HEK293 (cell line): ENCODE measurements around the gene FBXL4.

Experiments used
- CTCF ChIP-seq: fragments of 450-650 bp; formaldehyde crosslinking; IDR thresholded peaks from 2 replicates; pipeline ENCODE4 v1.5.1; 2016; ENCODE audit warnings: missing biosample characterization, missing genetic modification characterization
- GFI1B ChIP-seq: fragments of 450-650 bp; formaldehyde crosslinking; IDR thresholded peaks from 2 replicates; pipeline ENCODE4 v1.5.1; 2016; ENCODE audit warnings: missing biosample characterization, missing genetic modification characterization
- GLIS1 ChIP-seq: fragments of 450-650 bp; formaldehyde crosslinking; IDR thresholded peaks from 2 replicates; pipeline ENCODE4 v1.5.1; 2016; ENCODE audit warnings: missing biosample characterization, missing genetic modification characterization
- GLIS2 ChIP-seq: fragments of 450-650 bp; formaldehyde crosslinking; IDR thresholded peaks from 2 replicates; pipeline ENCODE4 v1.5.1; 2016; ENCODE audit warnings: missing biosample characterization, missing genetic modification characterization
- IKZF3 ChIP-seq: fragments of 450-650 bp; IDR thresholded peaks from 2 replicates; pipeline ENCODE4 v1.5.0; 2018; ENCODE audit warnings: missing biosample characterization, mild to moderate bottlenecking, missing genetic modification characterization, moderate library complexity
- KLF8 ChIP-seq: fragments of 450-650 bp; formaldehyde crosslinking; IDR thresholded peaks from 2 replicates; pipeline ENCODE4 v1.5.1; 2016; ENCODE audit warnings: missing biosample characterization, missing genetic modification characterization
- MZF1 ChIP-seq: fragments of 450-650 bp; formaldehyde crosslinking; IDR thresholded peaks from 2 replicates; pipeline ENCODE4 v1.5.1; 2017; ENCODE audit warnings: missing biosample characterization, missing genetic modification characterization, borderline replicate concordance
- WT1 ChIP-seq: fragments of 450-650 bp; formaldehyde crosslinking; IDR thresholded peaks from 2 replicates; pipeline ENCODE4 v1.5.1; 2016; ENCODE audit warnings: missing biosample characterization, missing genetic modification characterization
- ZBTB20 ChIP-seq: fragments of 450-650 bp; formaldehyde crosslinking; IDR thresholded peaks from 2 replicates; pipeline ENCODE4 v1.5.1; 2016; ENCODE audit warnings: missing biosample characterization, missing genetic modification characterization
- ZNF184 ChIP-seq: fragments of 450-650 bp; IDR thresholded peaks from 2 replicates; pipeline ENCODE4 v1.5.1; 2018; ENCODE audit warnings: missing biosample characterization, mild to moderate bottlenecking, missing genetic modification characterization
- ZNF266 ChIP-seq: fragments of 450-650 bp; formaldehyde crosslinking; IDR thresholded peaks from 2 replicates; pipeline ENCODE4 v1.5.1; 2016; ENCODE audit warnings: missing biosample characterization, missing genetic modification characterization, low read depth
- ZNF341 ChIP-seq: fragments of 450-650 bp; formaldehyde crosslinking; IDR thresholded peaks from 2 replicates; pipeline ENCODE4; 2016; ENCODE audit warnings: low read depth, missing biosample characterization, missing genetic modification characterization
- ZNF354C ChIP-seq: fragments of 450-650 bp; formaldehyde crosslinking; IDR thresholded peaks from 2 replicates; pipeline ENCODE4 v1.5.1; 2016; ENCODE audit warnings: missing biosample characterization, missing genetic modification characterization, low read depth, borderline replicate concordance
- ZNF366 ChIP-seq: fragments of 450-650 bp; formaldehyde crosslinking; conservative IDR thresholded peaks from 2 replicates; pipeline ENCODE4 v1.5.1; 2016; ENCODE audit warnings: missing biosample characterization, missing genetic modification characterization
- ZNF391 ChIP-seq: fragments of 450-650 bp; formaldehyde crosslinking; IDR thresholded peaks from 2 replicates; pipeline ENCODE4 v1.5.1; 2016; ENCODE audit warnings: low read depth, missing biosample characterization, missing genetic modification characterization, borderline replicate concordance
- ZNF416 ChIP-seq: fragments of 450-650 bp; formaldehyde crosslinking; IDR thresholded peaks from 2 replicates; pipeline ENCODE4 v1.5.1; 2016; ENCODE audit warnings: missing biosample characterization, missing genetic modification characterization
- ZNF501 ChIP-seq: fragments of 450-650 bp; formaldehyde crosslinking; IDR thresholded peaks from 2 replicates; pipeline ENCODE4 v1.5.1; 2016; ENCODE audit warnings: missing biosample characterization, missing genetic modification characterization
- ZNF596 ChIP-seq: fragments of 450-650 bp; IDR thresholded peaks from 2 replicates; pipeline ENCODE4 v1.5.0; 2018; ENCODE audit warnings: missing biosample characterization, mild to moderate bottlenecking, missing genetic modification characterization, moderate library complexity
- ZNF621 ChIP-seq: fragments of 450-650 bp; formaldehyde crosslinking; IDR thresholded peaks from 2 replicates; pipeline ENCODE4 v1.5.1; 2017; ENCODE audit warnings: missing biosample characterization, missing genetic modification characterization
- ZNF660 ChIP-seq: fragments of 450-650 bp; IDR thresholded peaks from 2 replicates; pipeline ENCODE4 v1.5.1; 2018; ENCODE audit warnings: missing biosample characterization, mild to moderate bottlenecking, missing genetic modification characterization
- ZNF670 ChIP-seq: fragments of 450-650 bp; formaldehyde crosslinking; IDR thresholded peaks from 2 replicates; pipeline ENCODE4 v1.5.1; 2016; ENCODE audit warnings: missing biosample characterization, missing genetic modification characterization, low read depth
- ZNF701 ChIP-seq: fragments of 450-650 bp; formaldehyde crosslinking; IDR thresholded peaks from 2 replicates; pipeline ENCODE4 v1.5.1; 2016; ENCODE audit warnings: missing biosample characterization, missing genetic modification characterization
- ZXDB ChIP-seq: fragments of 450-650 bp; formaldehyde crosslinking; IDR thresholded peaks from 2 replicates; pipeline ENCODE4 v1.5.1; 2016; ENCODE audit warnings: missing biosample characterization, missing genetic modification characterization
- TF ChIP-seq, protein P1 (sequence below): fragments of 450-650 bp; formaldehyde crosslinking; IDR thresholded peaks from 2 replicates; pipeline ENCODE4 v1.5.1; 2016; ENCODE audit warnings: missing biosample characterization, missing genetic modification characterization
- TF ChIP-seq, protein P2 (sequence below): fragments of 450-650 bp; formaldehyde crosslinking; IDR thresholded peaks from 2 replicates; pipeline ENCODE4 v1.5.1; 2016; ENCODE audit warnings: missing biosample characterization, missing genetic modification characterization

Gene FBXL4

GRCh38 chr6:98836025-98836961 lies 111.5 kb downstream of the FBXL4 start (continued):
- TF ChIP-seq, protein P1, sequence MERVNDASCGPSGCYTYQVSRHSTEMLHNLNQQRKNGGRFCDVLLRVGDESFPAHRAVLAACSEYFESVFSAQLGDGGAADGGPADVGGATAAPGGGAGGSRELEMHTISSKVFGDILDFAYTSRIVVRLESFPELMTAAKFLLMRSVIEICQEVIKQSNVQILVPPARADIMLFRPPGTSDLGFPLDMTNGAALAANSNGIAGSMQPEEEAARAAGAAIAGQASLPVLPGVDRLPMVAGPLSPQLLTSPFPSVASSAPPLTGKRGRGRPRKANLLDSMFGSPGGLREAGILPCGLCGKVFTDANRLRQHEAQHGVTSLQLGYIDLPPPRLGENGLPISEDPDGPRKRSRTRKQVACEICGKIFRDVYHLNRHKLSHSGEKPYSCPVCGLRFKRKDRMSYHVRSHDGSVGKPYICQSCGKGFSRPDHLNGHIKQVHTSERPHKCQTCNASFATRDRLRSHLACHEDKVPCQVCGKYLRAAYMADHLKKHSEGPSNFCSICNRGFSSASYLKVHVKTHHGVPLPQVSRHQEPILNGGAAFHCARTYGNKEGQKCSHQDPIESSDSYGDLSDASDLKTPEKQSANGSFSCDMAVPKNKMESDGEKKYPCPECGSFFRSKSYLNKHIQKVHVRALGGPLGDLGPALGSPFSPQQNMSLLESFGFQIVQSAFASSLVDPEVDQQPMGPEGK (tag by site-specific recombination), result peak; percentile 33; the same call in 1 of the 2 replicates
- TF ChIP-seq ZNF391 (tag by site-specific recombination) (no peak), ZBTB20 (tag by site-specific recombination) (peak; percentile 29; the same call in 1 of the 2 replicates), ZNF501 (tag by site-specific recombination) (peak; percentile 34; the same call in 1 of the 2 replicates), ZNF184 (tag by site-specific recombination) (0 out of 2 replicates have a peak, but pooled peaks have one; percentile 20), CTCF (peak; percentile 18; the same call in 1 of the 2 replicates), GLIS1 (tag by site-specific recombination) (peak; percentile 47), KLF8 (tag by site-specific recombination) (0 out of 2 replicates have a peak, but pooled peaks have one; percentile 27), ZNF266 (no peak), ZXDB (tag by site-specific recombination) (0 out of 2 replicates have a peak, but pooled peaks have one; percentile 46), MZF1 (0 out of 2 replicates have a peak, but pooled peaks have one; percentile 57), GLIS2 (peak; percentile 45; the same call in 1 of the 2 replicates), WT1 (tag by site-specific recombination) (0 out of 2 replicates have a peak, but pooled peaks have one; percentile 22), ZNF660 (0 out of 2 replicates have a peak, but pooled peaks have one; percentile 5), ZNF366 (tag by site-specific recombination) (peak; percentile 30; the same call in 1 of the 2 replicates), ZNF701 (tag by site-specific recombination) (no peak), IKZF3 (tag by site-specific recombination) (peak; percentile 28; the same call in 1 of the 2 replicates), ZNF670 (no peak), ZNF341 (tag by site-specific recombination) (peak; percentile 53), ZNF621 (tag by site-specific recombination) (no peak), ZNF416 (no peak), ZNF596 (tag by site-specific recombination) (0 out of 2 replicates have a peak, but pooled peaks have one; percentile 7), GFI1B (tag by site-specific recombination) (no peak), ZNF354C (tag by site-specific recombination) (no peak)
- TF ChIP-seq, protein P2, sequence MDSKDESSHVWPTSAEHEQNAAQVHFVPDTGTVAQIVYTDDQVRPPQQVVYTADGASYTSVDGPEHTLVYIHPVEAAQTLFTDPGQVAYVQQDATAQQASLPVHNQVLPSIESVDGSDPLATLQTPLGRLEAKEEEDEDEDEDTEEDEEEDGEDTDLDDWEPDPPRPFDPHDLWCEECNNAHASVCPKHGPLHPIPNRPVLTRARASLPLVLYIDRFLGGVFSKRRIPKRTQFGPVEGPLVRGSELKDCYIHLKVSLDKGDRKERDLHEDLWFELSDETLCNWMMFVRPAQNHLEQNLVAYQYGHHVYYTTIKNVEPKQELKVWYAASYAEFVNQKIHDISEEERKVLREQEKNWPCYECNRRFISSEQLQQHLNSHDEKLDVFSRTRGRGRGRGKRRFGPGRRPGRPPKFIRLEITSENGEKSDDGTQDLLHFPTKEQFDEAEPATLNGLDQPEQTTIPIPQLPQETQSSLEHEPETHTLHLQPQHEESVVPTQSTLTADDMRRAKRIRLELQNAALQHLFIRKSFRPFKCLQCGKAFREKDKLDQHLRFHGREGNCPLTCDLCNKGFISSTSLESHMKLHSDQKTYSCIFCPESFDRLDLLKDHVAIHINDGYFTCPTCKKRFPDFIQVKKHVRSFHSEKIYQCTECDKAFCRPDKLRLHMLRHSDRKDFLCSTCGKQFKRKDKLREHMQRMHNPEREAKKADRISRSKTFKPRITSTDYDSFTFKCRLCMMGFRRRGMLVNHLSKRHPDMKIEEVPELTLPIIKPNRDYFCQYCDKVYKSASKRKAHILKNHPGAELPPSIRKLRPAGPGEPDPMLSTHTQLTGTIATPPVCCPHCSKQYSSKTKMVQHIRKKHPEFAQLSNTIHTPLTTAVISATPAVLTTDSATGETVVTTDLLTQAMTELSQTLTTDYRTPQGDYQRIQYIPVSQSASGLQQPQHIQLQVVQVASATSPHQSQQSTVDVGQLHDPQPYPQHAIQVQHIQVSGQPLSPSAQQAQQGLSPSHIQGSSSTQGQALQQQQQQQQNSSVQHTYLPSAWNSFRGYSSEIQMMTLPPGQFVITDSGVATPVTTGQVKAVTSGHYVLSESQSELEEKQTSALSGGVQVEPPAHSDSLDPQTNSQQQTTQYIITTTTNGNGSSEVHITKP (tag by site-specific recombination), result peak; percentile 97
